Tibial nerve (tissue), 3 donors: Measurements from ENCODE around the gene MAP3K7CL.

Experiments used
- CTCF ChIP-seq, 5 experiments: fragments of 200-600 bp in 3 of 5; fragments of 450-650 bp in 2 of 5; sonication (generic) in 3 of 5; IDR thresholded peaks; one replicate each; pipeline ENCODE4 v1.5.1; 2016 to 2019; ENCODE audit warnings: antibody characterized with exemption in 5 of 5, mild to moderate bottlenecking in 3 of 5, moderate library complexity in 2 of 5
- POLR2A ChIP-seq, 2 donors: fragments of 450-650 bp; IDR thresholded peaks; one replicate each; pipeline ENCODE4 v1.6.1; 2017; ENCODE audit warnings: antibody characterized with exemption in 2 of 2, mild to moderate bottlenecking in 2 of 2, moderate library complexity in 2 of 2

GRCh38 chr21:29205988-29206387 lies 75.5 kb downstream of the MAP3K7CL start:
- TF ChIP-seq POLR2A (IDR thresholded peaks at IDR 0.05) (no peak), CTCF (IDR thresholded peaks at IDR 0.05) (no peak)
